NCI-H1694 treated with DMSO at 0.1 percent for 48 hours (cell line): ENCODE measurements around the gene CD82.
A peak's percentile ranks its signal among the peaks of the same experiment; 100 is the strongest.
"Not testable (repeated sequence)": the region's sequence is repeated elsewhere in the genome, so short reads cannot be mapped to it uniquely, and the experiment has no call there.

Experiments
- DNase-seq: peaks from one replicate; lab custom pipeline; 2025; lab: John Stamatoyannopoulos, UW

The CD82 gene

DNA sequence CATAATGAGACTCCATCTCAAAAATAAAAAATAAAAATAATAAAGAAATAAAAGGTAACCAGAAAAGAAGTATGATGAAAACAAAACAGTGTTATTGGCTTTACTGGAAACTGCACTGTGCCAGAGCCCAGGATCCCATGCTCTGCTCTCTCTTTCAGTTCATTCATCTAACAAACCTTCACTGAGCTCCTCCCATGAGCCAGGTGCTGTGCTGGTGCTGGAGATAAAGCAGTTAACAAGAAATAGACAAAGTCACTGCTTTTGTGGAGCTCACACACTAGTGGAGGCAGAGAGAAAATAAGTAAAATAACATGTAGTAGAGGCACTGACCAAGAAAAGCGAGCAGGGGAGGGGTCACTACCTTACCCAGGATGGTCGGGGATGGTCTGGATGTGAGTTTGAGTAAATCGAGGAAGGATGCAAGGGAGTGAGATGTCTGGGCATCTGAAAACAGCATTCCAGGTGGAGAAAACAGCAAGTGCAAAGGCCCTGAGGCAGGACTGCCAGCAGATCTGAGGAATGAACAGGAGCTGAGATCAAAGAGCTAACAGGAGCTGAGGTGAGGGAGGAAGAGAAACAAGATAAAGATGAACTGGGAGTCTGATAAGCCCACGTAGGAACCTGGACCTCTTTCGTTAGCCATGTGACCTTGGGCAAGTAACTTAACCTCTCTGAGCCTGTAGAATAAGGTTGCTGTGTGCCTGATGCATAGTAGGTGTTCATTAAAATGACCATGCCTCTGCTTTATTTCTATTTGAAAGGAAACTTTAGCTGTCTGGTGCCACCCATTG, 31.3 kb upstream of the CD82 start:
- no peak for DNase-seq

DNA sequence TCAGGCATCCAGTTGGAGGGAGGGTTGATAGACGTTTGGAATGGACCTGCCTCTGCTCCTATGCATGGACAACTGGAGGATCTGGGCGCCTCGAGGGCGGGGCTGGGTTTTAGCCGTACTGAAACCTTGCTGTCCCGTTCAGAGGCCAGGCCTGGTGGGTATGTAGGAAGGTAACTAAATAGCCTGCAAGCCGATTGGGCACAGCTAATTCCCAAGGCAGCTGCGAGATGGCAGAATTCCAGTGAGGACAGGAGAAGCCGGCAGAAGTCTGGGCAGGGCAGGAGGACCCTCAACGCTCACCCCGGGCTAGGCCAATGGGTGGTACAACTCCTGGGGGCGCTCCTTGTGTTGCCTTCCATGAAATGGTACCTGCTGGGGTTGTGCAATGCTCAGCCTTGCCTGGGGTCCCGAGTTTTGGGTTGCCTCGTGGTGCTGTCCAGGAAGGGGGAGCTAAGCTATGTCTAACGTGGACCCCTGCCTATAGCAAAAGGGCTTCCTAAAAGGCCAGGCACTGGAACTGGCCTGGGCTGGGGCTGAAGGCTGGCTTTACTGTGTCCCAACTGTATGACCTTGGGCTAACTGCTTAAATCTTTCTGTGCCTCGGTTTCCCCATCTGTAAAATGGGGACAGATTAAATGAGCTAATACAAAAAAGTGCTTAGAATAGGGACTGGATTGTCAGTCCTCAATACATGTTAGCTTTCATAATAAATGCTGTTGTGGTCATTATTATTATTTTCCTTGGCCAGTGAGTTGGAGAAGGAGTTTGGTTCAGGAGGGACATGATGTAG, 30.1 kb upstream of the CD82 start:
- DNase-seq, result no peak

DNA sequence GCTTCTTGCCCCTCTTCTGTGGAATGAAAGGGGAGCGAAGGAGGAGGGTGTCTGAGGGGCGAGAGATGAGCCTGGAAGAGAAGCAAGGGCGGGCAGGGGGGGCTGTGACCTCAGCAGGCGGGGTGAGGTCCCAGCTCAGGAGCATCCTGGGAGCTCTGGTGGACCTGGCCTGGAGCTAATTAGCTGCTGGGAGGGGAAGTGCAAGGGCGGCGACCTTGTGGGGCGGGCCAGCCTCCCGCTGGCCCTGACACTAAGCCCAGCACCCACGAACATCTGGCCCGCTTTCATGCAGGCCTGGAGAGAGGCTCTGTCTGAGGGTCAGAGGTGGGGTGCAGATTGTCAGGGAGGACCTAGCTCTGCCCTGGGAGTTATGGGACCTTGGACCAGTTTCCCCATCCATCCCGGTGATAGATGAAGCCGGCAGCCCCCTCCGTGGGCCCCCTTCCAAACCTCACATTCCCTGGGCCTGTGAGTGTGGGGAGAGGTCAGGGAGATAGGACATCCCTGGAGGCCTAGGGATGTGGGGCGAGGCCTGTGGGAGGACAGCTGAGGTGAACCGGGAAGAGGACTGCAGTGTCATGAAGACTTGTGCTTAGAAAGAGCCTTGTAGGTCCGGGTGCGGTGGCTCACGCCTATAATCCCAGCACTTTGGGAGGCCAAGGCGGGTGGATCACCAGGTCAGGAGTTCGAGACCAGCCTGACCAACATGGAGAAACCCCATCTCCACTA, 28.5 kb upstream of the CD82 start:
- DNase-seq, result no peak

DNA sequence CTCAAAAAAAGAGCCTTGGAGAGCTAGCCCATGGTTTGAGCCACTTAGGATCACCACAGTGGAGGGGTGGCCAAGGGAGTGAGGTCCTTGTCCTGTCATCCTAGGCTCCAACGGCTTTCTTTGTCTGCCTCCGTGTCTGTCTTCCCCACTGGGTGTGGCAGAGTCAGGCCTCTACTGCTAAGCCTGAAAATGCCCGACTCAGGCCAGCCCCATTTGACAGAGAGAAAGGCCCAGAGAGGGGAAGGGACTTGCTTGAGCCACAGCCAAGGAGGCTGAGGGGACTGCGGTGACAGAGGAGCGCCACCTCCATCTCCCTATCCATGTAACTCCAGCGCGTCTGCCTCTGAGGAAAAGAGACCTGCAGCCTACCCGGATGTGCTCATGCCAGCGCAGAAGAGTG, 27.8 kb upstream of the CD82 start:
- no peak for DNase-seq

DNA sequence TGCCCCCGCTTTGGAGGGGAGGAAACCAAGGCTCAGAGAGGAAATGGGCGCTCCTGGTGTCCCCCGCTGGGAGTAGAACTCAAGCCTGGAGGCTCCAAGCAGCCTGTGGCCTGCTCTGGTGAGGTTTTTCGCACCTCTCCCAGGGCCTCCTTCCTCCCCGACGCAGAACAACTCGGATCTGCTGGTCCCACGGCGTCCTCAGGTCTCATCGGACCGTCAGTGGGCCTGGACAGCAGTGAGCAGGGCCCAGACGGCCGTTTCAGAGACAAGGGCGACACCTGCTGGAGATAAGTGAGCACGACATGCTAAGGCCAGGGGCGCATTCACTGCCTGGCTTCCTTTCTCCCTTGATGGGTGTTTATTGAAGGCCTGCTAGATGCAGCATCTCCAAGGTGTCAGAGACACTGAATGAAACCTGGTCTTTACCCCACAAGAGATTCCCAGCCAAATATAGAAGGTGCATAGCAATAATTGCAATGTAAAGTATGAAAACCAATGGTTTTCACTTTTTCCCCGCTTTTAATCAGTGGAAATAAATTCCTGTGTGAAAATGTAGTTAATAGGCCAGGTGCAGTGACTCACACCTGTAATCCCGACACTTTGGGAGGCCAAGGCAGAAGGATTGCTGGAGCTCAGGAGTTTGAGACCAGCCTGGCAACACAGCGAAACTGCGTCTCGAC, 26.9 kb upstream of the CD82 start:
- DNase-seq, result peak; percentile 66

DNA sequence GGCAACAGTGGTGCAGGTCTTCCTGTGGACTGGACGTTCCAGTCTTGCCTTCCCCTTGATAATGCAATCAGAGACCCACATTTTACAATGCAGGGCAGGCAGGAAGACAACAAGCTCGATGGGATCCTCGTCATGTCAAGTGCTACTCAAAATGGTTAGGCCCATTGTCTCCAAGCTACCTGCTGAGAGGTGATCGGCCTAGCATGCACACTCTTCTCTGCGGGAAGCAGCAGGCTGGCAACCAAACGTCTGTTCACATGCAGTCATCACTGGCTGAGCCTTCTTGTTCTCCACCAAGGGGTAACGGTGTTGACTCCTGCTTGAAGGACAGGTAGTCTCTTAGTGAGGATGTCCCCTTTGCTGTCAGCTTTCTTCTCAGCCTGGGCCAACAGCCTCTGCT, 25.5 kb upstream of the CD82 start:
- DNase-seq, result no peak

DNA sequence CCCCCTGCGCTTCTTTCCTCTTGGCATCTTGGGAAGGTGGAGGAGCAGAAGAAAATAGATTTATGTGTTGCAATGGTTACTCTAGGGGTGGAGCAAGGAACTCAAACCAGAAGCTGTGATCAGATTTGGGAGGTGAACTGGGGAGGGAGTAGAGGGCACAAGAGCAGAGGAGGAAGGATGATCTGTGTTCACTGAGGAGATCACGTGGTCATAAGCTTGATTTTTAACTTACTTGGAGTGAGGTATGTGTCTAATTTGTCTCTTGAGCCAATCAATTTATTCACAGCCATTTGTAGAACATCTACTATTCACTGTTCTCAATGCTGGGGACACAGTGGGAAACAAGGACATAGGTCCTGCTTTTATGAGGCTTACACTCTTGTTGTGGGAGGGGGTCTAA, 24.8 kb upstream of the CD82 start:
- DNase-seq, result no peak

DNA sequence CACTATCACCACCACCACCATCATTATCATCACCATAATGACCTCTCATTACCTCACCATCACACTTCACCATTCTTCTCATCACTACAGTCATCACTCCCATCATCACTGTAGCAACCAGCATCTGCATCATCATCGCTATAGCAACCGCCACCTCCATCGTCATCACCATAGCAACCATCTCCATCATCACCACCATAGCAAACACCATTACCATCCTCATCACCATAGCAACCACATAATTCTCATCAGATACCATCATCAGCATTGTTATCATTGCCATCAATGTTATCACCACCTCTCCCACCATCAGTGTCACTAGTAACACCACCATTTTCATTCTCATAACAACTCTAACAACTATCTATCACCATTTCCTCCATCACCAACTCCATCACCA, 23.1 kb upstream of the CD82 start:
- no peak for DNase-seq

DNA sequence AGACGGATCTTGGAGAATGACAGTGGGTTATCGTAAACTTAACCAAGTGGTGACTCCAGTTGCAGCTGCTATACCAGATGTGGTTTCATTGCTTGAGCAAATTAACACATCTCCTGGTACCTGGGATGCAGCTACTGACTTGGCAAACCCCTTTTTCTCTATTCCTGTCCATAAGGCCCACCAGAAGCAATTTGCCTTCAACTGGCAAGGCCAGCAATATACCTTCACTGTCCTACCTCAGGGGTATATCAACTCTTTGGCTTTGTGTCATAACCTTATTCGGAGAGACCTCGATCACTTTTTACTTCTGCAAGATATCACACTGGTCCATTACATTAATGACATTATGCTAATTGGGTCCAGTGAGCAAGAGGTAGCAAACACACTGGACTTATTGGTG, 18.5 kb upstream of the CD82 start:
- DNase-seq, result not testable (repeated sequence)

DNA sequence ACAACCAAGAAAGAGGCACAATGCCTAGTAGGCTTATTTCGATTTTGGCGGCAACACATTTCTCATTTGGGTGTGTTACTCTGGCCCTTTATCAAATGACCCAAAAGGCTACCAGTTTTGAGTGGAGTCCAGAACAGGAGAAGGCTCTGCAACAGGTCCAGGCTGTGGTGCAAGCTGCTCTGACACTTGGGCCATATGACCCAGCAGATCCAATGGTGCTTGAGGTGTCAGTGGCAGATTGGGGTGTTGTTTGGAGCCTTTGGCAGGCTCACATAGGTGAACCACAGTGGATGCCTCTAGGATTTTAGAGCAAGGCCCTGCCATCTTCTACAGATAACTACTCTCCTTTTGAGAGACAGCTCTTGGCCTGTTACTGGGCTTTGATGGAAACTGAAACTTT, 17.9 kb upstream of the CD82 start:
- DNase-seq, result not testable (repeated sequence)

DNA sequence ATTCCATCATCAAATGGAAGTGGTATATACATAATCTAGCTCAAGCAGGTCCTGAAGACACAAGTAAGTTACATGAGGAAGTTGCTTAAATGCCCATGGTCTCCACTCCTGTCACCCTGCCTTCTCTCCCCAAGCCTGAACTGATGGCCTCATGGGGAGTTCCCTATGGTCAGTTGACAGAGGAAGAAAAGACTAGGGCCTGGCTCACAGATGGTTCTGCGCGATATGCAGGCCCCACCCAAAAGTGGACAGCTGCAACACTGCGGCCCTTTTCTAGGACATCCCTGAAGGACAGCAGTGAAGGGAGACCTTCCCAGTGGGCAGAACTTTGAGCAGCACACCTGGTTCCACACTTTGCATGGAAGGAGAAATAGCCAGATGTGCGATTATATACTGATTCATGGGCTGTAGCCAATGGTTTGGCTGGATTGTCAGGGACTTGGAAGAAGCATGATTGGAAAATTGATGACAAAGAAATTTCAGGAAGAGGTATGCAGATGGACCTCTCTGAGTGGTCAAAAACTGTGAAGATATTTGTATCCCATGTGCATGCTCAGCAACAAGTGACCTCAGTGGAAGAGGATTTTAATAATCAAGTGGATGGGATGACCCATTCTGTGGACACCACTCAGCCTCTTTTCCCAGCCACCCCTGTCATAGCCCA, 17.3 kb upstream of the CD82 start:
- no peak for DNase-seq

DNA sequence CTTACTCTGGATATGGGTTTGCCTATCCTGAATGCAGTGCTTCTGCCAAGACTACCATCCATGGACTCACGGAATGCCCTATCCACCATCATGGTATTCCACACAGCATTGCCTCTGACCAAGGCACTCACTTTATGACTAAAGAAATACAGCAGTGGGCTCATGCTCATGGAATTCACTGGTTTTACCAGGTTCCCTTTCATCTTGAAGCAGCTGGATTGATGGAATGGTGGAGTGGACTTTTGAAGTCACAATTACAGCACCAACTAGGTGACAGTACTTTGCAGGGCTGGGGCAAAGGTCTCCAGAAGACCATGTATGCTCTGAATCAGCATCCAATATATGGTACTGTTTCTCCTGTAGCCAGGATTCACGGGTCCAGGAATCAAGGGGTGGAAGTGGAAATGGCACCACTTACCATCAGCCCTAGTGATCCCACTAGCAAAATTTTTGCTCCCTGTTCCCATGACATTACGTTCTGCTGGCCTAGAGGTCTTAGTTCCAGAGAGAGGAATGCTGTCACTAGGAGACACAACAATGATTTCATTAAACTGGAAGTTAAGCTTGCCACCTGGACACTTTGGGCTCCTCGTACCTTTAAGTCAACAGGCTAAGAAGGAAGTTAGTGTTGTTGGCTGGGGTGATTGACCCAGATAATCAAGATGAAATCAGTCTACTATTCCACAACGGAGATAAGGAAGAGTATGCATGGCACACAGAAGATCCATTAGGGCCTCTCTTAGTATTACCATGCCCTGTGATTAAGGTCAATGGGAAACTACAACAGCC, 16.3 kb upstream of the CD82 start:
- not testable (repeated sequence) for DNase-seq

DNA sequence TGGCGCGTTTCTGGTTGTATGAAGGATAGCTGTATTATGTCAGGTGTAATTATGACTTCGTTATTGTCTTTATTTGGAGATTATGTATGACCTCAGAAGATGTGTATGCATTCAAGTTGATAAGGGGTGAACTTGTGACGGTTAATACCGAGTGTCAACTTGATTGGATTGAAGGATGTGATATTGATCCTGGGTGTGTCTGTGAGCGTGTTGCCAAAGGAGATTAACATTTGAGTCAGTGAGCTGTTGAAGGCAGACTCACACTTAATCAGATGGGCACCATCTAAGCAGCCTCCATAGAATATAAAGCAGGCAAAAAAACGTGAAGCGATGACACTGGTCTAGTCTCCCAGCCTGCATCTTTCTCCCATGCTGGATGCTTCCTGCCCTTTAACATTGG, 15.3 kb upstream of the CD82 start:
- DNase-seq, result no peak

DNA sequence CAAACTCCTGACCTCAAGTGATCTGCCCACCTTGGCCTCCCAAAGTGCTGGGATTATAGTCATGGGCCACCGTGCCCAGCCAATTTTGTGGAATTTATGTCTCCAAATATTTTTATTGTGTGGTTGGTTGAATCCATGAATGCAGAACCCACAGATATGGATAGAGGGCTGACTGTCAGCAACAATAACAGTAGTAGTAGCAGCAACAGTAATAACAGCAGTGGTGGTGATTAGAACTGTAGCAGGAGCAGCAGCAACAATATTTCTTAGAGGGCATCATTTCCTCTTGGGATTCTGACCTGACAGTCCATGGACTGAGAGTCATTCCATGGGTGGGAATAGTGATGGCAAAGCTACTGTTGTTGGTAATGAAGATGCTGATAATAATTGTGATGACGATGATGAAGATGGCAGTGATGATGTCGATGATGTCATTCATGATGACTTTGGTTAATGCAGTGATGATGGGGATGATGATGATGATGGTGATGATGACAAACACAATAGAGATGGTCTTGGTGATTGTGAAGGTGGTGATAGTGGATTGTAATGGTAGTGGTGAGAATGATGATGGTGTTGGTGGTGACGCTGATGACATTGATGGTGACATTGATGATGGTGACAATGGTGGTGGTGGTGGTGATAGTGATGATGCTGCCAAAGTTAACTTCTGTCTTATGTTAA, 13.9 kb upstream of the CD82 start:
- no peak for DNase-seq

DNA sequence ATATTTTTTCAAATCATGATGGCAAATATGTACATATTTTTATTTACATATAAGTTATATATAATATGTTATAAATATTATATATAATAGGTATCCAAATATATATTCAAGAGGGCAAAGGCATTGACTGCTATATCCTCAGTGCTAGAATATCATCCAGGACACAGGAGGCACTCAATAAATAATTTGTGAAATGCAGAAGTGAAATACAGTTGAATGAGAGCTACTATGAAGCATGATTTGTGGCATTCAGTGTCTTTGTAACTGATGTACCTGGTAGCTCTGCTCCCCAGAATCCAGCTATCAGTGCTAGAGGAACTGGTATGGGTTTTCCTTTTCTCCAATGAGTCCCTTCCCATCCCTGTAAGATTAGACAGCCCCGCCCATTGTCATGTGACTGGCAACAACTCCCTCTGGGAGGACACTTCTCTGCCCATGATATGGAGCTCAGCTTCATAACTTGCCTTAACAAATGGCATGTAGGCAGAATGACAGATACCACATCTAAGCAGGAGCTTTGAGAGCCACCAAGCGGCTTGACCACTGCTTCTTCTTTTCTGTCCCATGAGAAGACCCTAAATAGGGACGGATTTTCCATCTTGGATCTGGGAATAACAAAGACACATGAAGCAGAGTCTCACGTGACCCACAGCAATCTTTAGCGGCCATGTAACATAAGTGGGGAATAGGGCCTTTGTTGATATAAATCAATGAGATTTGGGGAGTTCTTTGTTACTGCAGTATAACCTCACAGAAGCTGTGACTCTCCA, 10.2 kb upstream of the CD82 start:
- no peak for DNase-seq

DNA sequence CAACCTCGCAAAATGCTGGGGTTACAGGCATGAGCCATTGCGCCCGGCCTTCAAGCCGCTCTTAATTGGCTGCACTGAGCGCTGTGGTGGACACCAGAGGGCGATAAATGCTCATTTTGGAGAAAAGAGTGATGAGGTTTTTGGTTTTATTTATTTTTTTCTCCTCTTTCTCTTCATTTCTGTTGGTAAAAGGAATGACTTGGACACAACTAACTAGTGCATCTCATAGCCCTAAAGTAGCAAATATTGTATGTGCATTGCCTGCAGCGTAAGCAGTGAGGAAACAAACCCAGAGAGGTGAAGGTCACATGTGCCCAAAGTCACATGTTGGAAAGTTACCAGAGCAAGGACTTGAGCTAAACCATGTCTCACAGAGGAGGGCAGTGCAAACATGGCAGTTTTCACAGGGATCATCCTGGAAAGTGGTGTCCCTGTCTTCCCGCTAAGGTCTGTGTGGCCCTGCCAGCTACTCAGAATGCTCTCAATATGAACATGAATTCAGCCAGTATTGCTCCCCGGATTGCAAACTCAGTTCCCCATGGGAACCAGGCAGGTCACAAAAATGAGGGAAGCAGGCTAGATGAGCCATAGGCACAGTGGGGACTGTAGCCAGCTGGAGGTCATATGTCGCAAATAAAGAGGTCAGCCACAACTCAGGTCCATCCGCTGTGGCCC, 8.6 kb upstream of the CD82 start:
- peak; percentile 25 for DNase-seq

DNA sequence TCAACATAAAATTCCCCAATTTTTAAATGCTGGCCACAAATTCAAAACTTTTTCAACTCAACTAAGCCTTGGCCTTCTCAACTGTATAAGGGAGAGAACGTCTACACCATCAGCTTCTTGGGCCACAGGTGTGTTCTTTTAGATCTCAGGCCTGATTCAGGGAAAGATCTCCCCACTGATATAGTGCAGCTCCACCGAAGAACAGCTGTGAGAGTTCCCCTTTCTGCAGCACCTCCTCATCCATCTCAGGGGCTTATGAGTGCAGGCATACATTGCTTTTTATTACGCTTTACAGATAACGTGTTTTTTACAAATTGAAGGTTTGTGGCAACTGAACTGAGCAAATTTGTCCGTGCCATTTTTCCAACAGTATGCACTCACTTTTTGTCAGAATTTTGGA, 8.0 kb upstream of the CD82 start:
- DNase-seq, result no peak

DNA sequence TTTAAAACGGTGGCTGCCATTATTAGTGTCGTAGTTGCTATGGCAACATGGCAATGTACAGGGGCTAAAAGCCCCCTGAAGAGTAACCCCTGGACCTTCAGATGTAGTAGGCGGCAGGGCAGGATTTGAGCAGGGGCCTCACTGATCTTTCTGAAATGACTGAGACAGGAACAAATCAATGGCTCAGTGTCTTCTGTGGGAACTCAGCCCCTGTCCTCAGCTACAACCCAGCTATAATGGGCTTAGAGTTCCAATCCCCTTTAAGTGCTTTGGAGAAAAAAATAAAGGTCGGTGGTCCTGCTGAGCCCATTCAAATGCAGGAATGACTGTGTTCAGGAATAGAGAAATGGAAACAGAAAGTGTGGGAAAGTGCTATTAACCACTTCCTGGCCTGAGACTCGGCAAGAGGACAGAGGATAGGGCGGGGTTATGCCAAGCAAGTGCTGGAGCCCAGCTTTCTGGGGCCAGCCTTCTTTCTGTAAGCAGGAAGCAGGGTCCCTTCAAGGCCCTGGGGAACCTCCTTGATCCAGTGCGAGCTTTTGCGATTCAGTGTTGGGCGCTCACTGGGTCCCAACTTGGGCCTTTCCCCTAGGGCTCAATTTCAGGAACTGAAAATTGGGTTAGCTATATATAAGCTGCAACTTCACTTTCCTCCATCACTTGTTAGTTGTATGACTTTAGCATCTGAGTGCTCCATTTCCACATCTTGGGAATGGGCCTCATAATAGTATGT, 6.1 kb upstream of the CD82 start:
- DNase-seq, result no peak
